Stimulated activated memory B cell treated with anti-CD40 and anti-IgM and Interleukin-4, amounts not matched to agents 10 μg/mL and 1 μg/mL and 100 μg/mL, for 72 hours (primary cell): ENCODE measurements around the gene RANBP10.

Experiments used
- ATAC-seq: fragments of 150-1000 bp; cut with Tn5 transposase; 2 replicates; pipeline ENCODE4 v1.10.0; 2021
- H3K27ac Mint-ChIP-seq: one replicate; pipeline ENCODE4 v1.8.0; 2022; ENCODE audit warnings: mild to moderate bottlenecking, mixed read lengths
- H3K27me3 Mint-ChIP-seq: one replicate; pipeline ENCODE4 v1.8.0; 2022; ENCODE audit warnings: mixed read lengths
- H3K36me3 Mint-ChIP-seq: one replicate; pipeline ENCODE4 v1.8.0; 2022; ENCODE audit warnings: mixed read lengths
- H3K4me1 Mint-ChIP-seq: one replicate; pipeline ENCODE4 v1.8.0; 2022; ENCODE audit warnings: mixed read lengths
- H3K4me3 Mint-ChIP-seq: one replicate; pipeline ENCODE4 v1.8.0; 2022; ENCODE audit warnings: mild to moderate bottlenecking, moderate library complexity, mixed read lengths
- H3K9me3 Mint-ChIP-seq: one replicate; pipeline ENCODE4 v1.8.0; 2022; ENCODE audit warnings: mixed read lengths

Gene RANBP10

DNA sequence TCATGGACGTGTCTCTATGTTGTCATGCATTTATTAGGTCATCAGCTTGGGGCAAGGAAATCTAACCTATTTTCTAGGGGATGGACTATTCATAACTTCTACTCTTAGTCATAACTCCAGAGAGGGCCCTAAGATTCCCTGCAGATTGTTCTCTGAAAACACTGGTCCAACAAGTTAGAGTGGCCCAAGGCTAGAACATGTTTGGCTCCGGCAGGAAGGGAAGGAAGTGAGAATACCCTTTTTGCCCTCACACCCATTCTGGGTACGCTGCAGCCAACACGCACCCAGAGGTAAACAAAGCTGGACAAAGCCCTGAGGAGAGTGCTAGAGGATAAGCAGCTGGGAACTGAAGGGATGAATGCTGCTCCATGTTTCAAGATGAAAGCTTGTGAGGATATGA, 129.8 kb downstream of the RANBP10 start:
- peak overlapping the region; percentile 27 for H3K27ac Mint-ChIP-seq
- H3K27me3 Mint-ChIP-seq = no peaks in the 10 kb centered on the region
- ATAC-seq = no peak
- H3K4me3 Mint-ChIP-seq = no peak overlapping the region
- no peaks in the 10 kb centered on the region for H3K9me3 Mint-ChIP-seq
- H3K36me3 Mint-ChIP-seq = peaks cover 14% of the 10 kb centered on the region
- H3K4me1 Mint-ChIP-seq = peaks cover 30% of the 10 kb centered on the region

DNA sequence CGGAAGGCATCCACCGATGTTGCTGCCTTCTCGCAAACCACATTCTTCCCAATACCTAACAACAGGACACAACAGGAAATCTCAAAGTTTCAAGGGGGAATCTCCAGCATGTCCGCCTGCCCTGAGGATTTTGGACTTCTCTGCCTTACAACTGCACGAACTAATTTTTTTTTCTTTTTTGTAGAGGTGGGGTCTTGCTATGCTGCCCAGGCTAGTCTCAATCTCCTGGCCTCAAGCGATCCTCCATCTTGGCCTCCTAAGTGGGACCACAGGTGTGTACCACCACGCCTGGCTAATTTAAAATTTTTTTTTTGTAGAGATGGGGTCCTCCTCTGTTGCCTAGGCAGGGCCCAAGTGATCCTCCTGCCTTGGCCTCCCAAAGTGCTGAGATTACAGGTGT, 130.4 kb downstream of the RANBP10 start:
- no peaks in the 10 kb centered on the region for H3K9me3 Mint-ChIP-seq

GRCh38 chr16:67675579-67675935, 130.8 kb downstream of the RANBP10 start:
- H3K4me1 Mint-ChIP-seq = peaks cover 30% of the 10 kb centered on the region
- no peak overlapping the region for H3K4me3 Mint-ChIP-seq
- H3K27ac Mint-ChIP-seq = no peak overlapping the region
- peaks cover 9% of the 10 kb centered on the region for H3K36me3 Mint-ChIP-seq
- no peak for ATAC-seq
- H3K9me3 Mint-ChIP-seq = no peaks in the 10 kb centered on the region
- H3K27me3 Mint-ChIP-seq = no peaks in the 10 kb centered on the region

More for the DNA sequence above, 130.4 kb downstream of the RANBP10 start:
- no peaks in the 10 kb centered on the region for H3K27me3 Mint-ChIP-seq
- ATAC-seq = no peak
- H3K4me1 Mint-ChIP-seq = peaks cover 30% of the 10 kb centered on the region
- H3K36me3 Mint-ChIP-seq = peaks cover 11% of the 10 kb centered on the region
- no peak overlapping the region for H3K4me3 Mint-ChIP-seq
- H3K27ac Mint-ChIP-seq = no peak overlapping the region

DNA sequence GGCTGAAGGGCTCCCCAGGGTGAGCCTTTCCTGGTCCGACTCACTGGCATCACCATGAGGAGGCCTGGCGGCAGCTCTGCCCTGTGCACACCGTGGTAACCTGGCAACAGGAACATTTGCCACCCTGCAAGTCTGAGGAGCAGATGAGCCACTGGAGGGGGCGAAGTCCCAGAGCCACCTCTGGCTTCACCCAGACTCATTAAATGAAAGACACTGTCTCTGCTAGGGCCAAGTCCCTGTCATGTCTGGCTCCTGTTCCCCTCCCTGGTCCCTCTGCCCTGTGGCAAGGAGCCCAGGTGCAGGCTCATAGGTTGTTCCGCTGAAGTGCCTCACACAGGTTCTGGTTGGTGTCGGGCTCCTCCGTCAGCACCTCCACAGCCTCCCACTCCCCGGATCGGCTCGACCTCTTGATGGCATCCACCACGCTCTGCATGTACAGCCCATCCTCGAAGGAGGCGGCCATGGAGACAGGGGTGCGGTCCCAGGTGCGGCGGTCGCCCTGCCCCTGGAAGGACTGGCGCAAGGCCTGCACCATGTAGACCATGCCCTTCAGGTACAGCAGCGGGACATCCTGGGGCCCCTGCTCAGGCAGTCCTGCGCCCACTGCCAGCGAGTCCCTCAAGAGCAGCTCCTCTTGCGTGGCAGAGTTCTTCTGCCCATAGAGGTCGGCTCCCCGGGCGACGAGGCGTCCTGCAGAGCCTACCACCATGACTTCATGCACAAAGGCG, 131.3 kb downstream of the RANBP10 start:
- peak overlapping the region; percentile 62 for H3K27ac Mint-ChIP-seq
- ATAC-seq = peak; percentile 22
- peaks cover 9% of the 10 kb centered on the region for H3K36me3 Mint-ChIP-seq
- H3K4me3 Mint-ChIP-seq = no peak overlapping the region
- H3K9me3 Mint-ChIP-seq = no peaks in the 10 kb centered on the region
- no peaks in the 10 kb centered on the region for H3K27me3 Mint-ChIP-seq
- peaks cover 31% of the 10 kb centered on the region for H3K4me1 Mint-ChIP-seq

DNA sequence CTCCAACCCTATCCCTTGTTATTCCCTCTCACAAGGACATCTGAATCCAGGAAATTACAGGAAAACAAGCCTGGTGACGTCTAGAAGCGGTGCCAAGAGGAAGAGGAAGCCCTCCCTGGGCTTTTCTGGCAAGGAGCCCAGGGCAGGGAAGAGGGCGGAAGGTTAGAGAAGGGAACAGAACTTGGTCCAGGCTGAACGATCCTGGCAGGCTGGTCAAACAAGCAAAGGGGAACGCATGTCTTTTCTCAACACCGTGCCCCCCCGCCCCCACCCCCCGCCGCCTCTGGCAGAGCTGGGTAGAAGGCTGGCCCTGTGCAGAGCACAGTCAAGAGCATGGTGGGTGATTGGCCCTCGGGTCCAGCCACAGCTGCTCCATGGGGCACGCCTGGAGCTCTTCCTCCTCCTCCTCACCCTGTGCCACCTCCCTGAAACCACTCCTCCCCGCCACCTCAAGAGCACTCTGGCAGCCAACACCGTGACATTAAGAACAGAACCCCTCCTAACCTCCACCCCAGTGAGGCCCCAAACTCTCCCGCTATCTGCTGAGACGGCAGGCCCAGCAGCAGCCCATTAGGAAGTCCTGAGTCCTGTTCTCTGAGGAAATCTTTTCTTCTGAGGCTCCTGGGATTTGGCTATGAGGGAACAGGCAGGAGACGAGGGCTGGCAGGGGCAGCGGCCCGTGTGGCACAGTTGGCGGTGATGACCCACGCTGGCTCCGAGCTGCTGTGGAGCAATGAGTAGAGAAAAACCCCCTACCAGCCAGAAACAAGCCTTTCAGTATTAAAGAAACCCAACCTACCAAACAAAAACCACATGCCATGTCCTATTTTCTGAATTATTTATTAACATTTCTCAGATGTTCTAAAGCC, 132.4 kb downstream of the RANBP10 start:
- Mint-ChIP-seq H3K9me3 (no peaks in the 10 kb centered on the region), H3K27ac (peak overlapping the region; percentile 62), H3K36me3 (peaks cover 9% of the 10 kb centered on the region), H3K4me3 (no peak overlapping the region), H3K4me1 (peaks cover 42% of the 10 kb centered on the region), H3K27me3 (no peaks in the 10 kb centered on the region)
- no peak for ATAC-seq
